Non-pigmented ciliary epithelial cell (primary cell): Measurements from ENCODE around the gene CELF4.

Experiments used
- DNase-seq: peaks from one replicate; pipeline ENCODE4 v3.0.0-alpha.2; 2010; ENCODE audit warnings: low read depth

The CELF4 gene

DNA sequence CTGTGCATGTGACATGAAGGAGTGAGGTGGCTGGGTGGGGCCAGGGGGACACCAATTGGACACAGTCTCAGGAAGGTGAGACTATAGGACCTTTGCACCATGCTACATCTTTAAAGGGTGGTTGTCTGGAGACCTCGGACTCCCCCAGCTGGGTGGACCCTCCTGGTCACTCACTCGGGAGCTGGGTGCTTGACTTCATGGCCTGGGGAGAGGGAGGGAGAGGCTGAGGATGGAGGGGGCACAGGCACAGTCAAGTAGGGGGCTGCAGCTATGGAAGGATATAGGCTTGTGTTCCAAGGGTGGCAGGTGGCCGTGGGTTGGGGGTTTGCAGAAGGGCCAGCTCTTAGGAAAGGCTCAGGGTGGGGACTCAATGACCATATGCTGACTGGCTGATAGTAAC, 7.1 kb upstream of the CELF4 start:
- no peak for DNase-seq

DNA sequence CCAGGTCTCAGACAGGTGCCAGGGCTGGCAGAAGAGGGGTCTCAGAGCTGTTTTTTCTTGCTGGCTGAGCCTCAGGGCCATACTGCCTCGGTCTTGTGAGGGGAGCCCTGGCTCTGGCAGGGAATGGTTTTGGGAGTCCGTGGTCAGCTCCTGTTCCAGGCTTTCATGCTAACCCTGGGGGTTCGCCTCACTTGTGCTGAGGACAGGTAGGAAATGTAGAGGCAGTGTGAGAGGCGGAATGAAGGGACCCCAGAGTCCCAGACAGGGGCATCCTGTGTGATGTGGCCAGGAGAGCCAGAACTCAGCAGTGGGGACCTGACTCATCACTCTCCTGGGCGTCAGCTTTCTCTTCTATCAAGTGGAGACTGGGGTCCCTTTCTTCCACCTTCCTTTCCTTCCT, 5.7 kb upstream of the CELF4 start:
- no peak for DNase-seq

- DNase-seq: no peak
These were observed 4.8 kb upstream of the CELF4 start for GRCh38 chr18:37570336-37570930.

GRCh38 chr18:37568671-37569070, 3.1 kb upstream of the CELF4 start:
- no peak for DNase-seq

- no peak for DNase-seq
These were observed 2.4 kb upstream of the CELF4 start for GRCh38 chr18:37567994-37568359.

DNA sequence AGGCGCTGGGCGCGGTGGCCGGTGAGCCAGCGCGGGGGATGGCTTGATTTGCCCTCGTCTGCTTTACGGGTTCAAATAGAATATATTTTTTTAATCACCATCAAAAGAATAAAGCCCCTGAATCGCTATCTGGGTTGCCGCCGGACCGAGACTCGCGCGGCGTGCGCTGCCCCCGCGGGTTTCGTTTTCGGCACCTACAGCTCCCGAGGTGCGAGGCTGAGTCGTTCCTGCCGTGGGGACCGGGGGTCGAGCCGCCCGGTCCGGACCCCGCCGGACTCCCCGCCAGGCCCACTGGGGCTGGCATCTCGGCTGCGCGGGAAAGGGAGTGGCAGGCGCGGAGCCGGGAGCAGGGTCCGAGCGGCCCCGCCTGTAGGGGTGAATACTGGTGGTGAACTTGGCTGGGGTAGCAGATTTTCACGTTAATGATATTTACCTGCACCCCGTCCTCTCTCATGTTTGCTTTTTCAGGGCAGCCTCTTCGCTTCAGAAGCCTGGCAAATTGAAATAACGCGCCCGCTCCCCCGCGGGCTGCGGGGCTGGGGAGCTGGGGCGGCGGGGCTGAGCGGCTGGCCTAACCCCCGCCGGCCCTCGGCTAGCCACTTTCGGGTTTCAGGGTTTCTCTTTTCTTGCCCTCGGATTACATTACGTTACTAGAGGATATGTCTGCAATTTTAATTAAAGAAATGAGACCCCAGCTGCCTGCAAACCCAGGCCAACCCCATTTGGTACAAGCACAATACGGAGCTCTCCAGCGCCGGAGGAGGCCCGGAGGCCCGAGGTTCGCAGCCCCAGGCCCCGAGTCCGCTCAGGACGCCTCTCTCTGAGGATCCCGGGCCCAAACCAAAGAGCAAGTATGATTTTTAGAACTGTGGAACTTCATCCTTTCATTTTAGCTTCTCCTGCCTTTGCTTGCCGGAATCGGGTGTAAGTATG, 1.7 kb upstream of the CELF4 start:
- DNase-seq: no peak

DNA sequence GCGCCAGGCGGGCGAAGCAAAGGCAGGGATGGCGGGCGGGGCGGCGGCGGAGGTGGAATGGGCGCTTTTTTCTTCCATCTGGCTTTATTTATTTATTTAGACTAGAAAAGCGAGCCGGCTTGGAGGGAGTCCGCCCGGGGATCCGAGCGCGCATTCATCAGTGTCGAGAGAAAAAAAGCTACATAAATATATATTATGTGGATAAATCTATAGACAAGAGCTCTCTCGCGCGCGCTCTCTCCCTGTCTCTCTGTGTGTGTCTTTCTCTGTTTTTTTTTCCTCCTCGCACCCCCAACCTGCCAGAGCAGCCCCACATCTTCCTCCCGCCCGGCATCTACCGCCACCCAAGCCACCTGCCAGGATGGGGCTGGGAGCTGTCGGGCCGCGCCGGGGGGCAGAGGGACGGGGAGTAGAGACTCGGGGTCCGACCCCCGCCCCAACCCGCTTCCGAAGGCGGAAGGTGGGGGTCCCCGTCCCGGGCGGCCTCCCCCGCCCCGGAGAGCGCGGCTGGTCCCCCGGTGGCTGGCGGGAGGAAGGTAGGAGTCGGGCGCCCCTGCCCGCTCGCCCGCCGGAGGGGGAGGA, 972 bp upstream of the CELF4 start:
- no peak for DNase-seq

DNA sequence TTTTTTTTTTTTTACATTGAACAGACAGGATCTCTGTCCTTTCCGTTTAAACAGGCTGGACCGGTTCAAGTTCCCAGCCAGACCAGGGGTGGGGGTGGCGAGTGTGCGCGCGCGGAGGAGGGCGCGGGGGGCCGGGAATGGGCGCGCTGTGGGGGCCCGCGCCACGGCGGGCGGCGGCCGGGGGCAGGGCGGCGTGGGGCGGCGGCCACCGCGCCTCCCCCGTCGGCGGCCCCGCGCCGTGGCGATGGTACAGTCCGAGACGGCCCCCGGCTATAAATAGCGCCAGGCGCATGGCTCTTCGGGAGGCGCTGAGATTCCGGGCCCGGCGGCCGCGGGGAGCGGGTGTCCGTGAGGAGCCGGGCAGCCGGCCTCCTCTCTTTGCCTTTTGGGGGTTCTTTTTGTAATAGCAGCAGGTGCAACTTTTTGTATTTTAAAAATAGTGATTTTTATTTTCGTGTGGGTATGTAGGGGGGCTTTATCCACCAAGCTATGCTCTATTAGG, 430 bp upstream of the CELF4 start:
- DNase-seq: no peak

GRCh38 chr18:37564711-37565100, 892 bp downstream of the CELF4 start:
- DNase-seq: no peak

DNA sequence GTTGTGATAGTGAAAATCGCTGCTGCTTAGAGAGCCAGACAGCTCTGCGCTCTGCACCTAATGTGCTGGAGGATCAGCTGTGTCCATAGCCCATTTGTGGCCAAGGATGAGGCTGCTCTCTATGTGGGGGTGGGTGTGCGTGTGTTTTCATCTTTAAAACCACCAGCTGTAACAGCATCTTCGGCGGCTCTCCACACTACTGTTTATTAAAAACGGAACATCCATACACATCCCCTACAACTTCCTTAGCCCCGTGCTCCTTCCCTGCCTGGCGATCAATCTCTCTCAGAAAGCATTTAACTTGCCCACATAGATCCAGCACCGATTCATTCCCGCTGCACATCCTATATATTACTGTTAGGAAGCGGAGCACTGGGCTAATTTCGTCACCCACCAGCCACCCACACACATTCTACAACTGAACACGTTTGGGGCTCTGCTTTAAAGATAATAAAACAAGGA, 1.6 kb downstream of the CELF4 start:
- no peak for DNase-seq

DNA sequence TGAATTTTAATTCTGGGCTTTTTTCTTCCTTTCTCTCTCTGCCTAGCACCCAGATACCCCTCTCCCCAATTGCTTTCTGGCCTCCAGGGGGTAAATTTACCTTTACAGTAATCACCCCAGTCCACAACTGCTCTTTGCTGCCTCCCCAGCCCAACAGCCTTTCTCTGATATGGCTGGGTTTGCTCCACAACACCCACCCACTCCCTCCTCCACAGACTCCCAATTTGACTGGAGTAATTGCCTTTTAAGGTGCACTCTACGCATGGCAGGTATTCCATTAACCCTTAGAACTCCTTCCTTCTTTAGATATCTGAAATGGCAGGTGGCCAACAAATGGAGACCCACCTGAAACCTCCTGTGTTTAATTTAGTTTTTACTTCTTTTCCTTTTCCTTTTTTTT, 3.6 kb downstream of the CELF4 start:
- DNase-seq: no peak

GRCh38 chr18:37560003-37560402, 5.6 kb downstream of the CELF4 start:
- no peak for DNase-seq

DNA sequence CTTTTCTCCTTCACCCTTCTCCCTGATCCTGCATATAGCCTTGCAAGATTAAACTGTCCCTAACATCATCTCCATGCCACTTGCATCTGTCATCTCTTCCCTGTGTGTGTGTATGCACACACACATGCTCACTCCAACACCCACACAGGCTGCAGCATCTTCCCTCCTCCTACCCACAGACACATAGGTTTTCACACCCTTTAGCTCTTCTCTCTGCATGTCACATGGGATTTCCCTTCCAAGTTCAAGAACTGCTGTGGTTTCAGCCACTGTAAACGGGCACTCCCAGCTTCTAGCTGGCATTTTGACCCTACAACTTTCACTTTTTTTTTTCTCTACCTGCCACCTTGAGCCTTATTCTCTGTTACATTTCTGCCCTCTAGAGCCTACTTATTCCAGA, 6.4 kb downstream of the CELF4 start:
- DNase-seq: no peak

DNA sequence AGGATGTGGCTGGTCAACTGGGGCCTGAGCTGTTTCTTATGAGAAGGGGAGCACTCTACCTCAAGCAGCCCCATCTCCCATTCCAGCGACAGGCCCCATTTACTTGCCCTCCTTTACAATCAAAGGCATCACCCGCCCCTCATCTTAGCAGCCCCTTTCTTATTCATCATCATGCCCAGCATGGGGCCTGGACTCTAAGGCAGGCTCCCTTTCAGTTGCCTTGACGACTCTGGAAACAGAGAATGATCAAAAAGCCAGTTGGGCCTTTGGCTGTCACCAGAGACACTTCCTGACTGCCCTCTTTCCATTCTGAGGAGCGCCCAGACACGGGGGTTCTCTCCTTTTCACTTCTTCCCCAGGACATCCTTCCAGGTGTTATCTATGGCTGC, 11.2 kb downstream of the CELF4 start:
- no peak for DNase-seq

- DNase-seq: no peak
These were observed 11.8 kb downstream of the CELF4 start for GRCh38 chr18:37553633-37554398.

DNA sequence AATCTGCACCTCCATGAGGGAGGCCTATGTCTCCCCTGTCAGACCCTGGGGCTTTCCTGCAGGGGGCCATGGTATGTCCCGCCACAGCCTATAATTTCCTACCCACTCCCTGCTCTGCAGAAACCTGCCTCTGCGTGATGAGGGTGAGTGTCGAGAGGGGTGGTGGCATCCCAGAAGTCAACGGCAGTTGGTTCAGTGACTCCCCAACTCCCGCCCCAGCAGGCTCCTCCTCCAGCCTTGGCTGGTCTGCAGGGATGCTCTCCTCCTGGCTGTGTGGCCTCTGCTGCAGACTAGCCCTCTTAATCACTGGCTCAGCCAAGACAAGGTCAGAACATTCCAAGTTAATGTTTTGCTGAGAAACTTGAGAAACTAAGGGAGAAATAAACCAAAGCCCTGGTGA, 13.3 kb downstream of the CELF4 start:
- no peak for DNase-seq

DNA sequence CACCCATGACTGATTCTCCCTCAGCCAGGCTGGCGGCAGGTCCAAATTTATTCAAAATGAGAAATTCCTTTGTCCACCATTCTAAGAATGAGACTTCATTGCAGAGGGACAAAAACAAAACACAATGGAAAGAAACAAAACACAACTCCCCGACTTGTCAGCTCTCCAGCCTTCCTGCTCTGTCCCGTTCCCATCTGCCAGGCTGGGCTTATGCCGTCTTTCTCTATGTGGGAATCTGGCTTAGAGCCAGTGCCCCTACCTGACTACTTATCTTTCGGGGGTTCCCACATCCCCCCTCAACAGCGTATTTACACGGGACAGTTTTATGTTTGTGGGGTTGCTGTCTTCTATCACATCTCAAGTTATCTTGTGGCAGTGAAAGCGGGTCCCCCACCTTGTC, 13.8 kb downstream of the CELF4 start:
- DNase-seq: no peak

GRCh38 chr18:37551249-37551648, 14.3 kb downstream of the CELF4 start:
- no peak for DNase-seq

DNA sequence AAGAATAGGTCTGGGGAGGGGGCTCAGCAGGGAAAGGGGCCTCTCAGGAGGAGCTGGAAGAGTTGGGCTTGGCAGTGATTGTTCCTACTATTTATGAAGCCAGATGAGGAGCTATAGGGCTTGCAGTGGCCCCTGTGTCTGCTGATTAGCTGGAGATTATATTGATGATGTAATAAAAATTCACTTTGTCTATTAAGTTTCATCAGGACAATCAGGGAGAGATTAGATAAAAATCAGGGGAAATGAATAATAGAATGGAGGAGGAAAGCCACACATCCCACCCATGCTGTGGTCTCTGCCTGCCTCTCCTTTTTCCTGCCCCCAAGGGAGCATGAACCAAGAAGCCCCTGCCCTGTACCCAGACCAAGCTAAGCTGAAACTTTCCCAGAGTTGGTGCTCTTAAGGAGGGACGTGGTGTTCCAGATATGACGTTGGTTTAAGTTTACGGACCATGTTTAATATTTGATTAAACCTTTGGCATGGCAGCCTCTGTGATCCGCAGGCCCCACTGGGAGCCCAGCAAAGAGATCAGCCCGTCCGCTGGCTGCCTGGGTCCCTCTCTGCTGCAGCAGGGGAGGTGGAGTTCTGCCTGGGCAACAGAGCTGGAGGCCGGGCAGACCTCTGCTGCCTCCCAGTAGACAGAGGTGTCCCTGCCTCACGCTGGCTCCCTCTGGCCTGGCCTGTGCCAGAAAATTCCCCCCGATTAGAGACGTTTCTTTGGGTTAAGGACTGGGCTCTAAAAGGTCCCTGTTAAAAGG, 15.3 kb downstream of the CELF4 start:
- DNase-seq: no peak

DNA sequence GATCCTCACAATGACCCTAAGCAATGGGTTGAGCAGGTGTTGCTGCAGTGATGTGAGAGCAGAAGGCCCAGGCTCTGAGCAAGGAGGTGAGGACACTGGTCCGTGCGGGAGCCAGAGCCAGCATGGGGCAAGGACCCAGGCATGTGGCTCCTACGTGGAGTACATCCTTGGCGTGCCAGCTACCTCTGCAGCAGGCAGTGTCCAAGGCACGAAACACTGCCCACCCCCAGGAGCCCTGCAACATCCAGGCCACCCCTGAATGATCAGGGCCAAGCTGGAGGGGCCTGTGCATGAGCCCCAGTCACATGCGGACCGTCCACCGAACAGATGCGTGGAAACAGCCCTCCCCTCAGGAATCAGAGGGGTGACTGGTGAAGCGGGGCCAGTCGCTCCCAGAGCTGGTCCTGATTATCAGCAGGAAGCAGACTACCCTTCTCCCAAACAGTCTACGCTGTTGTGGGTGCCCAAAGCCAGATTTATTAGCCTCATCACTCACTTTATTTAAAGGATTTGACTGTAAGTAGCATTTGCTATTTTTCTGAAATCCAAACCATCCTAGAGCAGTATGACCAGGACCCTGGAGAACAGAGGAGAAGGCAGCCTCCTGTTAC, 16.8 kb downstream of the CELF4 start:
- DNase-seq: no peak

DNA sequence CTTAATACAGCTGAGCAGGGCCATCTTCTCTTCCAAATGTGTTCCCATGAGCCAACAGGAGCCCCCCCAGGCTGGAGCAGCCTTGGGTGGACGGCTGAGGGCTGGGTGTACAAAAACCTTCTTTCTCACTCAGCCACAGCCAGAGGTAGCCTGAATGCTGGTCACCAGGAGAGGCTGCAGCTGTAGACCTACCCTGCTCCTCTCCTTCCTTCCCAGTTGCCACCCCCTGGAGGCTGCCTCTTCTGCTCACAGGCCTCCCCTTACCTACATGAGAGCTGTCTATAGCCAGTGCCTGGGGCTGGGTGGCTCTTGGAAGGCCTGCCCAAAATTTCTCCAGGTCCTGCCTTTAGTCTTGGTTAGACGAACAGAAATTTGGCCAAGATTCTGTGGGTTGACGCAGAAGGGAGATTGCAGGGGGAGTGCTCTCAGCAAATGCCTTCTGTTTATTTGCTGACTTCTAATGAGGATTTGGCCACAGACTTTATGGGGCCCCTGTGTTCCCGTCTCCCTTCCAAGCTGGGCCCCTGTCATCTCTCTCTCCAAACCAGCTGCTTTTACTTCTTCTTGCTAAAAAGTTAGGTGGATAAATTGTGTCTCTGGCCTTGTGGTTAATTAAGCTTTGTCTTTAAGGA, 18.3 kb downstream of the CELF4 start:
- no peak for DNase-seq
